SK-N-SH (cell line): ENCODE data around the gene UGT1A4. TPM values are rescaled to one million over a fixed set of nuclear protein-coding genes. Genes with fewer than 3 reads are reported as not detected.

Experiments used
- CTCF ChIA-PET: fragments of 300-600, 350-600 bp; formaldehyde crosslinking; extraction: SDS; loops from one replicate; lab custom pipeline; 2021; lab: Yijun Ruan, JAX
- POLR2A ChIA-PET: fragments of 350-600 bp; sonication (Branson Sonifier 250); formaldehyde crosslinking; extraction: SDS; loops from one replicate; lab custom pipeline; 2020; ENCODE audit warnings: antibody characterized with exemption, inconsistent platforms; lab: Yijun Ruan, JAX
- DNase-seq: peaks from one replicate; pipeline ENCODE4 v3.0.0; 2012
- H2AFZ ChIP-seq: fragments of 200-600 bp; sonication (generic); 2 replicates; pipeline ENCODE4 v1.8.1; 2016; ENCODE audit warnings: antibody characterized with exemption, mild to moderate bottlenecking, low read depth
- H3F3A ChIP-seq: fragments of 200-600 bp; sonication (generic); replicated peaks from 2 replicates; pipeline ENCODE3; 2016; ENCODE audit warnings: antibody characterized with exemption, mild to moderate bottlenecking; ENCODE audit not compliant: insufficient read depth
- H3K27ac ChIP-seq, 2 experiments: fragments of 200-500 bp in 1 of 2; fragments of 200-600 bp in 1 of 2; sonication (Bioruptor generic) in 1 of 2; sonication (generic), shearing (Covaris generic) in 1 of 2; 2 replicates each; pipeline versions ENCODE4 v1.5.1 to v1.6.1; 2014 to 2016; ENCODE audit warnings: low read depth in 2 of 2, inconsistent platforms in 1 of 2, low read length in 1 of 2, mild to moderate bottlenecking in 1 of 2, mixed read lengths in 1 of 2
- H3K27me3 ChIP-seq: fragments of 200-600 bp; sonication (generic), shearing (Covaris generic); 2 replicates; pipeline ENCODE4 v1.6.1; 2016; ENCODE audit warnings: mixed run types; ENCODE audit not compliant: insufficient read depth
- H3K36me3 ChIP-seq, 2 experiments: fragments of 200-500 bp in 1 of 2; fragments of 200-600 bp in 1 of 2; sonication (Bioruptor generic) in 1 of 2; sonication (generic) in 1 of 2; replicated peaks in 1 of 2; 2 replicates each; pipeline versions ENCODE3 to v1.5.1; 2014 to 2016; ENCODE audit warnings: low read length in 1 of 2, mild to moderate bottlenecking in 1 of 2; ENCODE audit not compliant: insufficient read depth in 2 of 2, control insufficient read depth in 1 of 2
- H3K4me1 ChIP-seq, 2 experiments: fragments of 200-500 bp in 1 of 2; fragments of 200-600 bp in 1 of 2; sonication (Bioruptor generic) in 1 of 2; sonication (generic), shearing (Covaris generic) in 1 of 2; 2 replicates each; pipeline versions ENCODE4 v1.5.1 to v1.6.1; 2014 to 2016; ENCODE audit warnings: low read depth in 1 of 2, low read length in 1 of 2, mixed run types in 1 of 2; ENCODE audit not compliant: insufficient read depth in 2 of 2, control insufficient read depth in 1 of 2
- H3K4me2 ChIP-seq: fragments of 200-600 bp; sonication (generic), shearing (Covaris generic); 2 replicates; pipeline ENCODE4 v1.6.1; 2017; ENCODE audit warnings: mixed run types
- H3K4me3 ChIP-seq, 2 experiments: fragments of 200-500 bp in 1 of 2; fragments of 200-600 bp in 1 of 2; sonication (Bioruptor generic) in 1 of 2; sonication (generic), shearing (Covaris generic) in 1 of 2; 2 replicates each; pipeline versions ENCODE4 v1.5.1 to v1.8.1; 2014 to 2016; ENCODE audit warnings: low read depth in 2 of 2, inconsistent platforms in 1 of 2, low read length in 1 of 2, mild to moderate bottlenecking in 1 of 2, mixed read lengths in 1 of 2, moderate library complexity in 1 of 2
- H3K79me2 ChIP-seq: fragments of 200-600 bp; sonication (generic); 2 replicates; pipeline ENCODE4 v1.8.1; 2017; ENCODE audit warnings: mild to moderate bottlenecking; ENCODE audit not compliant: insufficient read depth
- H3K9ac ChIP-seq: fragments of 200-600 bp; sonication (generic); 2 replicates; pipeline ENCODE4 v1.6.1; 2017; ENCODE audit warnings: mixed run types
- H3K9me2 ChIP-seq: fragments of 200-600 bp; sonication (generic); 2 replicates; pipeline ENCODE4 v1.6.1; 2017; ENCODE audit warnings: mixed run types
- H3K9me3 ChIP-seq: fragments of 200-600 bp; sonication (generic); 2 replicates; pipeline ENCODE4 v1.6.1; 2017; ENCODE audit warnings: mixed run types, mild to moderate bottlenecking, moderate library complexity
- H4K20me1 ChIP-seq: fragments of 200-600 bp; sonication (generic); 2 replicates; pipeline ENCODE4 v1.6.1; 2017; ENCODE audit warnings: mild to moderate bottlenecking, mixed run types; ENCODE audit not compliant: insufficient read depth
- FOXJ3 ChIP-seq: sonication (generic); formaldehyde crosslinking; IDR thresholded peaks from 2 replicates; pipeline ENCODE4 v1.5.1; 2020; ENCODE audit warnings: mild to moderate bottlenecking, missing genetic modification reagents
- GABPA ChIP-seq: IDR thresholded peaks from 2 replicates; pipeline ENCODE4 v1.4.0; 2012; ENCODE audit warnings: low read depth, mild to moderate bottlenecking
- GATA2 ChIP-seq: sonication (generic); formaldehyde crosslinking; IDR thresholded peaks from 2 replicates; pipeline ENCODE4 v1.5.0; 2020; ENCODE audit warnings: mild to moderate bottlenecking, missing genetic modification reagents
- IRF3 ChIP-seq: fragments of 150-350 bp; IDR thresholded peaks from 2 replicates; pipeline ENCODE4 v1.6.1; 2016; ENCODE audit warnings: mild to moderate bottlenecking, low read depth, low read length
- JUND ChIP-seq: IDR thresholded peaks from 2 replicates; pipeline ENCODE4 v1.4.0; 2012
- MAX ChIP-seq: IDR thresholded peaks from 2 replicates; pipeline ENCODE4 v1.4.0; 2012; ENCODE audit warnings: low read depth
- MEF2A ChIP-seq: IDR thresholded peaks from 2 replicates; pipeline ENCODE4 v1.4.0; 2012; ENCODE audit warnings: low read depth, borderline replicate concordance
- MXI1 ChIP-seq: IDR thresholded peaks from 2 replicates; pipeline ENCODE4 v1.6.1; 2012; ENCODE audit warnings: mild to moderate bottlenecking, low read depth, low read length, improper control_type of control experiment
- NRF1 ChIP-seq: IDR thresholded peaks from 2 replicates; pipeline ENCODE4 v1.6.1; 2012; ENCODE audit warnings: low read depth, mild to moderate bottlenecking, low read length
- RAD21 ChIP-seq: IDR thresholded peaks from 2 replicates; pipeline ENCODE4 v1.6.1; 2012; ENCODE audit warnings: mild to moderate bottlenecking, low read length
- RFX5 ChIP-seq: IDR thresholded peaks from 2 replicates; pipeline ENCODE4 v1.6.1; 2012; ENCODE audit warnings: mild to moderate bottlenecking, improper control_type of control experiment, low read length
- RXRA ChIP-seq: IDR thresholded peaks from 2 replicates; pipeline ENCODE4 v1.4.0; 2012; ENCODE audit warnings: low read depth, mild to moderate bottlenecking, borderline replicate concordance
- SIN3A ChIP-seq: IDR thresholded peaks from 2 replicates; pipeline ENCODE4 v1.6.1; 2012; ENCODE audit warnings: low read depth, mild to moderate bottlenecking, low read length, moderate library complexity, borderline replicate concordance
- TAF1 ChIP-seq: IDR thresholded peaks from 2 replicates; pipeline ENCODE4 v1.6.1; 2012; ENCODE audit warnings: low read depth, mild to moderate bottlenecking, low read length, moderate library complexity, borderline replicate concordance
- TCF12 ChIP-seq: IDR thresholded peaks from 2 replicates; pipeline ENCODE4 v1.4.0; 2012
- TEAD4 ChIP-seq: IDR thresholded peaks from 2 replicates; pipeline ENCODE4 v1.4.0; 2012; ENCODE audit warnings: mild to moderate bottlenecking, borderline replicate concordance; ENCODE audit not compliant: insufficient read depth
- YY1 ChIP-seq: IDR thresholded peaks from 2 replicates; pipeline ENCODE4 v1.4.0; 2012; ENCODE audit warnings: low read depth, mild to moderate bottlenecking
- ZBTB33 ChIP-seq: IDR thresholded peaks from 2 replicates; pipeline ENCODE4 v1.4.0; 2012; ENCODE audit warnings: low read depth, borderline replicate concordance
- WGBS: methylation state at CpG from one replicate; pipeline ENCODE4 v1.1.6; 2017; ENCODE audit warnings: low lambda C conversion rate; 5-methylcytosine and 5-hydroxymethylcytosine counted together
- polyA plus RNA-seq, 3 experiments: library from polyadenylated mRNA; depleted of rRNA; stranded (reverse); fragments of >200 nt; gene quantifications; 2 replicates each; pipeline ENCODE4 v1.2.3, GENCODE V29; 2012

UGT1A4 gene
- polyA plus RNA-seq, 1 of the 3 experiments (the other 2 are of a cell fraction): not detected

- POLR2A ChIA-PET: no interaction called here
- Histone ChIP-seq H3K4me1 (peaks cover 0 to 3% of the 10 kb centered on the region in 2 experiments; a peak in 1 of 4 replicates), H3K36me3 (no peaks in the 10 kb centered on the region), H3K79me2 (no peaks in the 10 kb centered on the region), H2AFZ (no peak overlapping the region), H3F3A (no peaks in the 10 kb centered on the region), H3K9me2 (no peaks in the 10 kb centered on the region), H3K9me3 (no peaks in the 10 kb centered on the region), H4K20me1 (no peaks in the 10 kb centered on the region), H3K9ac (no peak overlapping the region), H3K4me3 (no peak overlapping the region), H3K27ac (no peak overlapping the region), H3K27me3 (no peaks in the 10 kb centered on the region), H3K4me2 (no peak overlapping the region)
- no peak for TF ChIP-seq NRF1
- CTCF ChIA-PET: no interaction called here
- 57% methylated on average over 3 of the region's 18 CpGs for WGBS
- no peak for DNase-seq
Measured at GRCh38 chr2:233819884-233820773, 101.6 kb downstream of the UGT1A4 start.

GRCh38 chr2:233820774-233821105, 102.2 kb downstream of the UGT1A4 start:
- no peak overlapping the region for H2AFZ ChIP-seq
- no peaks in the 10 kb centered on the region for H3F3A ChIP-seq
- no peaks in the 10 kb centered on the region for H3K9me2 ChIP-seq
- H3K4me3 ChIP-seq: no peak overlapping the region
- H3K9ac ChIP-seq: no peak overlapping the region
- no peak overlapping the region for H3K27ac ChIP-seq
- H3K36me3 ChIP-seq: no peaks in the 10 kb centered on the region
- POLR2A ChIA-PET: no interaction called here
- no peaks in the 10 kb centered on the region for H3K9me3 ChIP-seq
- no peak for DNase-seq
- H4K20me1 ChIP-seq: no peaks in the 10 kb centered on the region
- peaks cover 0 to 3% of the 10 kb centered on the region in 2 experiments; a peak in 1 of 4 replicates for H3K4me1 ChIP-seq
- TF ChIP-seq TAF1 (no peak), TEAD4 (no peak), RXRA (no peak), MAX (no peak), YY1 (no peak), RFX5 (no peak), ZBTB33 (no peak), RAD21 (no peak), TCF12 (no peak), FOXJ3 (no peak), IRF3 (no peak), JUND (no peak), MEF2A (no peak), GATA2 (no peak), SIN3A (no peak), GABPA (no peak), MXI1 (no peak)
- no peaks in the 10 kb centered on the region for H3K27me3 ChIP-seq
- no peak overlapping the region for H3K4me2 ChIP-seq
- WGBS: 77% methylated on average over 6 of the region's 6 CpGs
- CTCF ChIA-PET: no interaction called here
- H3K79me2 ChIP-seq: no peaks in the 10 kb centered on the region
